Peyer's patch (tissue), 4 donors: ENCODE measurements around the gene LHFPL4.

Source experiments
- CTCF ChIP-seq, 6 experiments: fragments of 450-650 bp in 4 of 6; fragments of 200-600 bp in 2 of 6; sonication (generic) in 1 of 6; IDR thresholded peaks; one replicate each; pipeline ENCODE4 v1.5.1; 2017 to 2019; ENCODE audit warnings: antibody characterized with exemption in 6 of 6, mild to moderate bottlenecking in 3 of 6, moderate library complexity in 1 of 6
- POLR2A ChIP-seq, 2 donors: fragments of 450-650 bp; IDR thresholded peaks; one replicate each; pipeline ENCODE4 v1.5.1; 2017; ENCODE audit warnings: antibody characterized with exemption in 2 of 2, mild to moderate bottlenecking in 2 of 2, moderate library complexity in 2 of 2

GRCh38 chr3:9473496-9474065, 80.0 kb downstream of the LHFPL4 start:
- TF ChIP-seq POLR2A (IDR thresholded peaks at IDR 0.05) (no peak), CTCF (IDR thresholded peaks at IDR 0.05) (no peak)
